ENCODE data around the gene SMIM30. TPM values are rescaled to one million over a fixed set of nuclear protein-coding genes. Genes with fewer than 3 reads are reported as not detected.
"Not testable (repeated sequence)": the region's sequence is repeated elsewhere in the genome, so short reads cannot be mapped to it uniquely, and the experiment has no call there.

The SMIM30 gene
- total RNA-seq, 4 donors from 2014 or later: 7.2 to 41.3 (median 12.1) TPM

DNA sequence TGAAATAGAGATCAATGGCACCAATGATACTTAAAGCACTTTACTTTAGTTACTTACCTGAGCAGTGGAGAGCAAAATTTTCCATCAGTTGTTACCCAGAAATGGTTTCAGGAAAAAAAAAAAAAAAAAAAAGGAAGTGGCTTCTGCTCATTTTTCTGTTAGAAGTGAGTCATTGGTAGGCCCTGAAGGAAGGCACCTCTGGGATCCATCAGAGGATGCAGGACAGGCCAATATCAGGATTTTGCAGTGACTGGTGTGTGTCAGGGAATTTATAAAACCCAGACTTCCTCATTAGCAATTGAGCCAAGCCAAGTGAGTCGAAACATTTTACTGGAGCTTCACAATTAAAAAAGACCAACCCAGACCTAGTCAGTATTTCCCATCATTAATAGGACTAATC, 2.3 kb upstream of the SMIM30 start:
- Histone ChIP-seq H3K36me3 (no peaks in the 10 kb centered on the region), H3K27ac (no peak overlapping the region), H3K27me3 (no peaks in the 10 kb centered on the region), H3K9me3 (no peaks in the 10 kb centered on the region), H3K4me3 (no peak overlapping the region), H3K4me1 (peaks cover 0 to 4% (median 0%) of the 10 kb centered on the region in 4 donors)
- DNase-seq: no peak
- no peak for TF ChIP-seq POLR2A (IDR thresholded peaks at IDR 0.05)
- TF ChIP-seq, protein P1, sequence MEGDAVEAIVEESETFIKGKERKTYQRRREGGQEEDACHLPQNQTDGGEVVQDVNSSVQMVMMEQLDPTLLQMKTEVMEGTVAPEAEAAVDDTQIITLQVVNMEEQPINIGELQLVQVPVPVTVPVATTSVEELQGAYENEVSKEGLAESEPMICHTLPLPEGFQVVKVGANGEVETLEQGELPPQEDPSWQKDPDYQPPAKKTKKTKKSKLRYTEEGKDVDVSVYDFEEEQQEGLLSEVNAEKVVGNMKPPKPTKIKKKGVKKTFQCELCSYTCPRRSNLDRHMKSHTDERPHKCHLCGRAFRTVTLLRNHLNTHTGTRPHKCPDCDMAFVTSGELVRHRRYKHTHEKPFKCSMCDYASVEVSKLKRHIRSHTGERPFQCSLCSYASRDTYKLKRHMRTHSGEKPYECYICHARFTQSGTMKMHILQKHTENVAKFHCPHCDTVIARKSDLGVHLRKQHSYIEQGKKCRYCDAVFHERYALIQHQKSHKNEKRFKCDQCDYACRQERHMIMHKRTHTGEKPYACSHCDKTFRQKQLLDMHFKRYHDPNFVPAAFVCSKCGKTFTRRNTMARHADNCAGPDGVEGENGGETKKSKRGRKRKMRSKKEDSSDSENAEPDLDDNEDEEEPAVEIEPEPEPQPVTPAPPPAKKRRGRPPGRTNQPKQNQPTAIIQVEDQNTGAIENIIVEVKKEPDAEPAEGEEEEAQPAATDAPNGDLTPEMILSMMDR (IDR thresholded peaks at IDR 0.05): no peak

DNA sequence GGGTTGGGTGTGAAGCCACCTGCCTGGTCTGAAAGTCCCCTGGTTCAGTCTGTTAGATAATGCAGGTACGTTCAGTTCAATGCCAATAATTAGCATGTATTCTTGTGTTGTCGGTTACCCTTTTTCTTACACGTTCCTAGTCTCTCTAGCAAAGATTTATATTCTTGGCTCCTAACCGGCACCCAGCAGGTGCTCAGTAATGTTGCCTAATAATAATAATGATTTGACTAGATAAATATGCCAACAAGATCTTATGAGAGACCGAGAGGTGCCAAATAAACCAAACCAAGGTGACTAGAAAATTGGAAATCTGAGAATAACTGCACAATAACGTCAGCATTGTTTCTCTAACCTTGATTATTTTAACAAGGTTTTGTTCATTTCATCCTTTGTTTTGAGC, 1.1 kb upstream of the SMIM30 start:
- H3K4me3 ChIP-seq: no peak overlapping the region
- peaks cover 0 to 4% (median 0%) of the 10 kb centered on the region in 4 donors for H3K4me1 ChIP-seq
- TF ChIP-seq, protein P1 (IDR thresholded peaks at IDR 0.05): no peak
- TF ChIP-seq POLR2A (IDR thresholded peaks at IDR 0.05): no peak
- no peaks in the 10 kb centered on the region for H3K36me3 ChIP-seq
- H3K27ac ChIP-seq: no peak overlapping the region
- H3K27me3 ChIP-seq: no peaks in the 10 kb centered on the region
- no peaks in the 10 kb centered on the region for H3K9me3 ChIP-seq
- no peak for DNase-seq

- not testable (repeated sequence) for H3K27ac ChIP-seq, H3K4me1 ChIP-seq, H3K36me3 ChIP-seq, H3K27me3 ChIP-seq, H3K9me3 ChIP-seq, DNase-seq
- H3K4me3 ChIP-seq: peak overlapping the region in 1 of 4 donors; percentile 60
Measured at GRCh38 chr7:113117374-113117774, 980 bp downstream of the SMIM30 start.

GRCh38 chr7:113113912-113114311, 4.4 kb downstream of the SMIM30 start:
- Histone ChIP-seq H3K36me3 (no peaks in the 10 kb centered on the region), H3K4me1 (peaks cover 0 to 4% (median 0%) of the 10 kb centered on the region in 4 donors), H3K9me3 (no peaks in the 10 kb centered on the region), H3K27ac (no peak overlapping the region), H3K4me3 (no peak overlapping the region), H3K27me3 (no peaks in the 10 kb centered on the region)
- TF ChIP-seq POLR2A (IDR thresholded peaks at IDR 0.05): no peak
- TF ChIP-seq, protein P1 (IDR thresholded peaks at IDR 0.05): no peak
- DNase-seq: no peak

DNA sequence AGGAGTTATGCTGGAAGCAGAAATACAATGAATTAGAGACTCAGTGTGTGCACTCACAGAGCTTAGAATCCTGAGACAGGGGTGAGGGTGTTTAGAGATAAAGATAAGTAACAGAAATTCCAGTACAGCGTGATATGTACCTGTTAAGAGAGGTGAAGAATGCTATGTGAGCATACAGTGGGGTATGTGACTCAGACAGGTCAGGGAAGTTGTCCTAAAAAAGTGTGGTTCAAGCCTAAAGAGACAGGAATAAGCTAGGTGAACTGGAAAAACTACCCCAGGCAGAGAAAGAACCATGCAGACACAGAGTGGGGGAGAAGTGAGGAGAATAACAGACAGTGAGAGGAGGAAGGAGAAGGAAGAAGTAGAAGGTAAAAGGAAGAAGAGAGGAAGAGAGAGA, 8.6 kb downstream of the SMIM30 start:
- H3K4me3 ChIP-seq: no peak overlapping the region
- H3K9me3 ChIP-seq: no peaks in the 10 kb centered on the region
- no peaks in the 10 kb centered on the region for H3K36me3 ChIP-seq
- no peaks in the 10 kb centered on the region for H3K4me1 ChIP-seq
- H3K27ac ChIP-seq: no peak overlapping the region
- no peak for DNase-seq
- no peaks in the 10 kb centered on the region for H3K27me3 ChIP-seq
- TF ChIP-seq, protein P1 (IDR thresholded peaks at IDR 0.05): no peak
- TF ChIP-seq POLR2A (IDR thresholded peaks at IDR 0.05): no peak

DNA sequence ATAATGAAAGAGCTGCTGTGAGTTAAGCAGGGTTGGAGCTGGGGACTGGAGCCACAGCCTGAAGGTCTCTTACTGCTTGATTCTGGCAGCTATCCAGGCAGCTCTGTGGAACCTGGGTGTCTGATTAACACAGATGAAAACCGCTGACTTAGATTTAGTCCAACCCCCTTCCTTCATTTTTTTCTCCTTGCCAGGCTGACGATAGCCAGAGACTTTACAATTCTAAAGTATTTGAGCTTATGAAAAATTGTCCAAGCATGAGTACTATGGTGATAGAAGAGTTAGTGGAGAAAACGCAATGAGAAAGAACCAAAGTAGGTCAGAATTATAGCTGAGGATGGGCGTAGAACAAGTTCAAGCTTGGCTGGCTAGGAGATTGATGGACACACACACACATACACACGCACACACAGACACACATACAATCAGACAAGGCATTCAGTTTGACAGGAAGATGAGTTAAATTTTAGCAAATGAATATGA, 18.2 kb downstream of the SMIM30 start:
- Histone ChIP-seq H3K36me3 (no peaks in the 10 kb centered on the region), H3K27me3 (no peaks in the 10 kb centered on the region), H3K4me1 (no peaks in the 10 kb centered on the region), H3K4me3 (no peak overlapping the region), H3K27ac (no peak overlapping the region), H3K9me3 (no peaks in the 10 kb centered on the region)
- TF ChIP-seq, protein P1 (IDR thresholded peaks at IDR 0.05): no peak
- no peak for TF ChIP-seq POLR2A (IDR thresholded peaks at IDR 0.05)
- no peak for DNase-seq

Data from Peyer's patch (tissue), 4 donors.